ENCODE results near the gene ACTN2. TPM values are rescaled to one million over a fixed set of nuclear protein-coding genes. Genes with fewer than 3 reads are reported as not detected.

Gene ACTN2
- total and polyA plus RNA-seq, 2 experiments from 2014 or later = 303 to 814 TPM

DNA sequence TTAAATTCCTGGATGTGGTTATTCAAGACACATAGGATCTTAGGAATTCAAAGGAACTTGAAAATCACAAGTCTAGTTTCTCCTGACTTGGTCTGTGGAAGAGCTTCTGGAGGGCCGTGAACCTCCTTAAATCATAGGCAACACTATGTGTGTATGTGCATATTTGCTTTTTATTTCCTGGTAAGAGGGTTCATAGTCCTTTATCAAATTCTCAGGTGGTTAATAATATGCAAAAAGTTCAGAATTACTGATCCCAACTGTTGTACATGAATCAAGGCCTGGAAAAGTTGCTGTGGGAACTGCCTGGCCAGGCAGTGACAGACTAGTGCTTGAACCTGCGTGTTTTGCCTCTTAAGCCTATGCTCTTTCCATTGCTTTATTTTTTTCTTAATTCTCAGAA is 121.7 kb downstream of the ACTN2 start:
- Histone ChIP-seq H3K27me3 (no peaks in the 10 kb centered on the region), H3K27ac (peak overlapping the region; percentile 19), H3K4me3 (no peak overlapping the region), H3K4me1 (ENCODE audit: low read depth) (peaks cover 14% of the 10 kb centered on the region), H3K36me3 (peaks cover 30% of the 10 kb centered on the region), H3K9me3 (ENCODE audit: low read depth) (no peaks in the 10 kb centered on the region)
- no peak for DNase-seq (ENCODE audit: low read depth in 1 of 2, low spot score in 1 of 2)
- TF ChIP-seq, protein P1, sequence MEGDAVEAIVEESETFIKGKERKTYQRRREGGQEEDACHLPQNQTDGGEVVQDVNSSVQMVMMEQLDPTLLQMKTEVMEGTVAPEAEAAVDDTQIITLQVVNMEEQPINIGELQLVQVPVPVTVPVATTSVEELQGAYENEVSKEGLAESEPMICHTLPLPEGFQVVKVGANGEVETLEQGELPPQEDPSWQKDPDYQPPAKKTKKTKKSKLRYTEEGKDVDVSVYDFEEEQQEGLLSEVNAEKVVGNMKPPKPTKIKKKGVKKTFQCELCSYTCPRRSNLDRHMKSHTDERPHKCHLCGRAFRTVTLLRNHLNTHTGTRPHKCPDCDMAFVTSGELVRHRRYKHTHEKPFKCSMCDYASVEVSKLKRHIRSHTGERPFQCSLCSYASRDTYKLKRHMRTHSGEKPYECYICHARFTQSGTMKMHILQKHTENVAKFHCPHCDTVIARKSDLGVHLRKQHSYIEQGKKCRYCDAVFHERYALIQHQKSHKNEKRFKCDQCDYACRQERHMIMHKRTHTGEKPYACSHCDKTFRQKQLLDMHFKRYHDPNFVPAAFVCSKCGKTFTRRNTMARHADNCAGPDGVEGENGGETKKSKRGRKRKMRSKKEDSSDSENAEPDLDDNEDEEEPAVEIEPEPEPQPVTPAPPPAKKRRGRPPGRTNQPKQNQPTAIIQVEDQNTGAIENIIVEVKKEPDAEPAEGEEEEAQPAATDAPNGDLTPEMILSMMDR (IDR thresholded peaks at IDR 0.05; ENCODE audit: low read depth, low read length) = no peak

DNA sequence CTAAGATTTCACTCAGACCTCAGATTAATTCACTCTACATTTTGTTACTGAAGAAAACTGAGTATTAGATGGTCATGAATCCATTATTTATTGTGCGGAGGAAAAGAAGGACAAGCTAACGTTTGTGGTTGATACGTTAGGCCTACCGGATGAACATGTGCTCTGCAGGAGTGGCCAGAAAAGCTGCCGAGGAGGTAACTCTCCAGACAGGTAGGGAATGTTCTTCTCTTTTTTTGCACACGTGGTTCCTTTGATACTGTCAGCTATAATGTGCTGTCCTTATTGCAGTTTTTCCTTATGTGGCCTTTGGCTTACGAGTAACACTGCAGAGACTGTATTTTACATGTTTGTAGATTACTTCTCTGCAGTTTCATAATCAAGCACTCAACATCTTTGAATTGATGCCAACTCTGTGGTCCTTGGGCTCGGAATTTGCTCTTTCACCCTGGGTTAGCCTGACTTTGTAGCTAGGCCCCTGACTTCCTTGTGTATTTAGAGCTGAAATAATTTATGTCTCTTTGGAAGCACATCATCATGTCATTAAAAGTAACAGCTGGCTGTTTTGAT is 122.3 kb downstream of the ACTN2 start:
- Histone ChIP-seq H3K4me3 (no peak overlapping the region), H3K9me3 (ENCODE audit: low read depth) (no peaks in the 10 kb centered on the region), H3K27me3 (no peaks in the 10 kb centered on the region), H3K36me3 (peaks cover 34% of the 10 kb centered on the region), H3K27ac (peak overlapping the region; percentile 54), H3K4me1 (ENCODE audit: low read depth) (peaks cover 18% of the 10 kb centered on the region)
- peak in 1 of 2 donors; percentile 48 for DNase-seq (ENCODE audit: low read depth in 1 of 2, low spot score in 1 of 2)
- TF ChIP-seq, protein P1 (IDR thresholded peaks at IDR 0.05; ENCODE audit: low read depth, low read length) = no peak

DNA sequence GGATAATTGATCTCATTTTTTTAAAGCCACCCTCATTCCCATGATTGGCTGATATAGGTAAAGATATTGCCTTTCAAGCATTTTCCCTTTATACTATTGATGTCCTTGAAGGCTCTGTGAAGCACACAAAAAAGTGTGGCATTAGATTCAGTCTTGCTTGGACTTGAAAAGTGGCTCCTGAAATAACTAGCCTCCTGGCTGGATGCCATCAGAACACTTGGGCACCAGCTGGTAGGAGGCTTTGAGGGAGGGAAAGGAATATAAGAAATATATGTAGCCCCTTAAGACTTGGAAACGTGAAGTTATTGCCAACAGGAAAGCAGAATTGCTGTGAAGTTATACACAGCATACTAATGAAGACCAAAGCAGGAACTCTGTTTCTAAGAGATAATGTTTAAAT is 122.8 kb downstream of the ACTN2 start:
- H3K27ac ChIP-seq = peak overlapping the region; percentile 54
- peak in 1 of 2 donors; percentile 4 for DNase-seq (ENCODE audit: low read depth in 1 of 2, low spot score in 1 of 2)
- H3K36me3 ChIP-seq = peaks cover 32% of the 10 kb centered on the region
- no peaks in the 10 kb centered on the region for H3K9me3 ChIP-seq (ENCODE audit: low read depth)
- TF ChIP-seq, protein P1 (IDR thresholded peaks at IDR 0.05; ENCODE audit: low read depth, low read length) = no peak
- no peaks in the 10 kb centered on the region for H3K27me3 ChIP-seq
- H3K4me3 ChIP-seq = no peak overlapping the region
- H3K4me1 ChIP-seq (ENCODE audit: low read depth) = peaks cover 18% of the 10 kb centered on the region

- TF ChIP-seq, protein P1 (IDR thresholded peaks at IDR 0.05; ENCODE audit: low read depth, low read length) = no peak
- Histone ChIP-seq H3K4me1 (ENCODE audit: low read depth) (peaks cover 25% of the 10 kb centered on the region), H3K27ac (peak overlapping the region; percentile 54), H3K9me3 (ENCODE audit: low read depth) (no peaks in the 10 kb centered on the region), H3K36me3 (peaks cover 32% of the 10 kb centered on the region), H3K27me3 (no peaks in the 10 kb centered on the region), H3K4me3 (no peak overlapping the region)
- no peak for DNase-seq (ENCODE audit: low read depth in 1 of 2, low spot score in 1 of 2)
These were observed 123.7 kb downstream of the ACTN2 start for GRCh38 chr1:236810018-236810417.

GRCh38 chr1:236812334-236813030 is 126.2 kb downstream of the ACTN2 start:
- Histone ChIP-seq H3K4me3 (no peak overlapping the region), H3K9me3 (ENCODE audit: low read depth) (no peaks in the 10 kb centered on the region), H3K27ac (peak overlapping the region; percentile 69), H3K36me3 (peaks cover 30% of the 10 kb centered on the region), H3K4me1 (ENCODE audit: low read depth) (peaks cover 43% of the 10 kb centered on the region), H3K27me3 (no peaks in the 10 kb centered on the region)
- no peak for DNase-seq (ENCODE audit: low read depth in 1 of 2, low spot score in 1 of 2)
- TF ChIP-seq, protein P1 (IDR thresholded peaks at IDR 0.05; ENCODE audit: low read depth, low read length) = no peak

Other genes starting within 250 kb of the ACTN2 start
- gene LGALS8, start 162.5 kb upstream of the ACTN2 start, total RNA-seq = 14.4 TPM in 2 replicates
- gene LGALS8, start 162.5 kb upstream of the ACTN2 start, polyA plus RNA-seq = 14.2 and 19.0 TPM in 2 replicates
- gene HEATR1, start 82.0 kb upstream of the ACTN2 start, total RNA-seq = 8.2 and 11.9 TPM in 2 replicates
- 6.6 and 13.4 TPM in 2 replicates for gene HEATR1, start 82.0 kb upstream of the ACTN2 start, polyA plus RNA-seq
- 34.5 and 61.7 TPM in 2 replicates for gene MTR, start 108.8 kb downstream of the ACTN2 start, total RNA-seq
- gene MTR, start 108.8 kb downstream of the ACTN2 start, polyA plus RNA-seq = 23.9 and 45.9 TPM in 2 replicates